ENCODE data around the gene TP53INP2.
"Not testable (repeated sequence)": the region's sequence is repeated elsewhere in the genome, so short reads cannot be mapped to it uniquely, and the experiment has no call there.

DNA sequence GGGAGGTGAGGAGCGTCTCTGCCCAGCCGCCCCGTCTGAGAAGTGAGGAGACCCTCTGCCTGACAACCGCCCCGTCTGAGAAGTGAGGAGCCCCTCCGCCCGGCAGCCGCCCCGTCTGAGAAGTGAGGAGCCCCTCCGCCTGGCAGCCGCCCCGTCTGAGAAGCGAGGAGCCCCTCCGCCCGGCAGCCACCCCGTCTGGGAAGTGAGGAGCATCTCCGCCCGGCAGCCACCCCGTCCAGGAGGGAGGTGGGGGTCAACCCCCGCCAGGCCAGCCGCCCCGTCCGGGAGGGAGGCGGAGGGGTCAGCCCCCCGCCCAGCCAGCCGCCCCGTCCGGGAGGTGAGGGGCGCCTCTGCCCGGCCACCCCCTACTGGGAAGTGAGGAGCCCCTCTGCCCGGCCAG lies 45.5 kb upstream of the TP53INP2 start:
- not testable (repeated sequence) for TF ChIP-seq RXRA (IDR thresholded peaks at IDR 0.05; ENCODE audit: insufficient read depth, low read depth, low read length); POLR2A (IDR thresholded peaks at IDR 0.05; ENCODE audit: control extremely low read depth in 1 of 2, low read depth in 2 of 2, low read length in 2 of 2); POLR2AphosphoS5 (IDR thresholded peaks at IDR 0.05; ENCODE audit: low read depth, low read length); GABPA (IDR thresholded peaks at IDR 0.05; ENCODE audit: borderline replicate concordance, insufficient read depth, low read length); ZNF274 (IDR thresholded peaks at IDR 0.05; ENCODE audit: borderline replicate concordance, extremely low read depth, low read length); TCF12 (IDR thresholded peaks at IDR 0.05; ENCODE audit: low read depth, low read length); YY1 (IDR thresholded peaks at IDR 0.05; ENCODE audit: low read depth, low read length); CHD2 (IDR thresholded peaks at IDR 0.05; ENCODE audit: low read length); TAF1 (IDR thresholded peaks at IDR 0.05; ENCODE audit: low read depth, low read length)
- TF ChIP-seq, protein P1, sequence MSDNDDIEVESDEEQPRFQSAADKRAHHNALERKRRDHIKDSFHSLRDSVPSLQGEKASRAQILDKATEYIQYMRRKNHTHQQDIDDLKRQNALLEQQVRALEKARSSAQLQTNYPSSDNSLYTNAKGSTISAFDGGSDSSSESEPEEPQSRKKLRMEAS (IDR thresholded peaks at IDR 0.05): not testable (repeated sequence)
- TF ChIP-seq, protein P2, sequence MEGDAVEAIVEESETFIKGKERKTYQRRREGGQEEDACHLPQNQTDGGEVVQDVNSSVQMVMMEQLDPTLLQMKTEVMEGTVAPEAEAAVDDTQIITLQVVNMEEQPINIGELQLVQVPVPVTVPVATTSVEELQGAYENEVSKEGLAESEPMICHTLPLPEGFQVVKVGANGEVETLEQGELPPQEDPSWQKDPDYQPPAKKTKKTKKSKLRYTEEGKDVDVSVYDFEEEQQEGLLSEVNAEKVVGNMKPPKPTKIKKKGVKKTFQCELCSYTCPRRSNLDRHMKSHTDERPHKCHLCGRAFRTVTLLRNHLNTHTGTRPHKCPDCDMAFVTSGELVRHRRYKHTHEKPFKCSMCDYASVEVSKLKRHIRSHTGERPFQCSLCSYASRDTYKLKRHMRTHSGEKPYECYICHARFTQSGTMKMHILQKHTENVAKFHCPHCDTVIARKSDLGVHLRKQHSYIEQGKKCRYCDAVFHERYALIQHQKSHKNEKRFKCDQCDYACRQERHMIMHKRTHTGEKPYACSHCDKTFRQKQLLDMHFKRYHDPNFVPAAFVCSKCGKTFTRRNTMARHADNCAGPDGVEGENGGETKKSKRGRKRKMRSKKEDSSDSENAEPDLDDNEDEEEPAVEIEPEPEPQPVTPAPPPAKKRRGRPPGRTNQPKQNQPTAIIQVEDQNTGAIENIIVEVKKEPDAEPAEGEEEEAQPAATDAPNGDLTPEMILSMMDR (IDR thresholded peaks at IDR 0.05; ENCODE audit: control extremely low read depth in 1 of 3, insufficient read depth in 1 of 3, low read depth in 1 of 3, low read length in 3 of 3): not testable (repeated sequence)
